HG02981 (cell line): ENCODE measurements around the gene PREX1.
"Not testable (repeated sequence)": the region's sequence is repeated elsewhere in the genome, so short reads cannot be mapped to it uniquely, and the experiment has no call there.

ENCODE experiments used
- ATAC-seq: cut with Tn5 transposase; IDR thresholded peaks from one replicate; pipeline ENCODE4 v1.9.1; 2021; ENCODE audit warnings: mild to moderate bottlenecking, moderate library complexity; ENCODE audit not compliant: unreplicated experiment

Gene PREX1

DNA sequence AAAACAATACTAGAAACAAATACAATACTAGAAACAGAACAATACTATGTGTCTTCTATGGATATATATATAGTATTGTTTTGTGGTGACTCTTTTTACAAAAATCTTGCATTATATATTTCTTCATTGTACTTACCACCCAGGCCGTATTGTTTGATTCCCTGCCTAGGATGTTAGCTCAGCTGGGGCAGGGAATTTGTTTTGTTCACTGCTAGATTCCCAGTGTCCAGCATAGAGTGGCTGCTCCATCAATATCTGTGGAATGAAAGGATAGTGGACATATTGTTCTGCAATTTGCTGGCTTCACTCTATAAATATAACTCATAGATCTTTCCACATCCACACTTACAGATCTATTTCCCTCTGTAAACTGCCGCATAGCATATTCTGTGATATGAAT, 21.5 kb upstream of the PREX1 start:
- no peak for ATAC-seq

DNA sequence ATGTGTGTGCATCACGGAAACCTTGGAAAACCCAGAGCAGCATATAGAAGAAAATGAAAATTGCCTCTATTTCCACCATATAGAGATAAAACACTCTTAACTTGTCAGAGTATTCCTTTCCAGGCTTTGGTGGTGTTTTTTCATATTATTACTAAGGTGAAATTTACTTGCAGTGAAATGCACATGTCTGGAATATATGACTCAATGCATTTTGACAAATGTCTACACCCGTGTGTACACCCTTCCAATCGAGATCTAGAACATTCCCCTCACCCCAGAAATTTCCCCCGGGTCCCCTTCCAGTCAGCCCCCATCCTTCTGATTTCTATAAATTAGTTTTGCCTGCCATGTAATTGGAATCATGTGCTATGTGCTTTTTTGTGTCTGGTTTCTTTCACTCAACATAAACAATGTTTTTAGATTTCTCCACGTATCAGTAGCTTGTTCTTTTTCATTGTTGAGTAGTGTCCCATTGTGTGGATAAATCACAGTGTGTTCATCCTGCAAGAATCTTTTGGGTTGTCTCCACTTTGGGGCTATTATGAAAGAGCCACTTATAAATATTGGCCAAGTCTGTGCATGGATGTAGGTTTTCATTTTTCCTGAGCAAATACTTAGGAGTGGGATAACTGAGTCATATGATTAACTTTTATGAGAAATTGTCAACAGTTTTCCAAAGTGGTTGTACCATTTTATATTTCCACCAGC, 19.9 kb upstream of the PREX1 start:
- no peak for ATAC-seq

DNA sequence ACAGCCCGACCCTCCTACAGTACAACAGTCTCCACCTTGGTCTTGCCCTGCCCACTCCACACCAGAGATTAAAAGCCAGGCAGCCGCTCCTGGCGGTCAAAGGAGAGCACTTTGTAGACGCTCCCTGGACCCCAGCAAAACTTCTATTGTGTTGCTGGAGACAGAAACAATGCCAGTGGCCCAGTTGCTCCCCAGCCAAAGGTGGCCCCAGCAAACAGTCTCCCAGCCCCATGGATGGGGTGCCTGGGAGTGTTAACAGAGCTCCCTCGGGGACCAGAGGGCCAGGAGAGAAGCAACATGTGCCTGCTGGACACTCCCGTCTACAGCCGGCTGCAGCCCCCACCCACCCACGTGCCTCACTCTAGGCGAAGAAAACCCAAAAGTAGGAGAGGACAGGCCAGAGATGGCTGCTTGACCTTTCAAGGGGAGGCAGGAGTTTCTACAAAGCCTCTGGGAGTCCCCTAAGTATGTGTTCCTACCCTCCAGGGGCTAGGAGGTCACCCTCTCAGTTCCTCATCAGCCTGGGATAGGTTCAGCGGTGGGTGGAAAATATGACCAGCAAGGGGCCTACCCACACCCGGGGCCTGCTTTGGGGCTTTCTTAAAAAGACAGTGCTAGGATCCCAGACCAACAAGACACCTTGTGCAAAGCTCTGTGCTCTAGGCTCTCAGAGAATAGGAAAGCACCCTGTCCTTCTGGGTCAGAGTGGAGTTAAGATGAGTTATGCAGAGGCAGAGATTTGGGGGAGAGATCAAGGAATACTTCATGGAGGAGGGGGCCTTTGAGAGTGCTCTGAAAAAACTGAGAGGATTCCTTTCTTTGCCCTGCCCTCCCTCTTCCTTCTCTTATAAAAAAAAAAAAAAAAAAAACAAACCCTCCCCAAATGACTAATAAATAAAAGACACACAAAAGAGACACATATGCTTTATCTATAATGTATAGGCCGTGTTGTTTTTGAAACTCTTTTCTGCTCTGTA, 19.0 kb upstream of the PREX1 start:
- peak; percentile 91 for ATAC-seq

- no peak for ATAC-seq
These were observed 18.0 kb upstream of the PREX1 start for GRCh38 chr20:48845721-48846306.

DNA sequence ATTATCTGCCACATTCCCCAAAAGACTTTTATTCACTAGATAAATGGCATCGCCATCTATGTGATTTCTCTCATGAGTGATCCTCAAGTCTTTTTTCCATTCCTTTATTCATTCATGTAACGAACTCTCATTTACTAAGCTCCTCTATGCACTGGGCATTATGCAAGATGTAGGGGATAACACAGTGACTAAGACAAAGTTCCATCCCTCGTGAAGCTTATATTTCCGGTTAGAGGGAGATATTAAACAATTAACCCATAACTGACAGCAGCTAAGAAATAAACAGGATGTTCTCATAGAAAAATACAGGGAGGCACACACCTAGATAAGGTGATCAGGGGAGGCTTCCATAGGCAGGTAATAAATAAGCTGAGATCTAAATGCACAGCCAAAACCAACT, 17.2 kb upstream of the PREX1 start:
- ATAC-seq, result no peak

DNA sequence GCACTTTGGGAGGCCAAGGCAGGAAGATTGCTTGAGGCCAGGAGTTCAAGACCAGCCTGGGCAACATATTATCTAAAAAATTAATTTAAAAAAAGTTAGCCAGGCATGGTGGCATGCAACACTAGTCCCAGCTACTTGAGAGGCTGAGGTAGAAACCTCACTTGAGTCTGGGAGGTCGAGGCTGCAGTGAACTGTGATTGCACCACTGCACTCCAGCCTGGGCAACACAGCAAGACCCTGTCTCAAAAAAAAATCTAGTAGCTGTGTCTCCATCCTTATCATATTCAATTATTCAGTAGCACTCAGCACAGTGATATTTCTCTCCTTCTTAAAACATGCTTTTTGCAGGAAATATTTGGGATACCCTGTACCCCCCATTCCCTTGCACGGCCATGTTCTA, 16.1 kb upstream of the PREX1 start:
- ATAC-seq, result not testable (repeated sequence)

DNA sequence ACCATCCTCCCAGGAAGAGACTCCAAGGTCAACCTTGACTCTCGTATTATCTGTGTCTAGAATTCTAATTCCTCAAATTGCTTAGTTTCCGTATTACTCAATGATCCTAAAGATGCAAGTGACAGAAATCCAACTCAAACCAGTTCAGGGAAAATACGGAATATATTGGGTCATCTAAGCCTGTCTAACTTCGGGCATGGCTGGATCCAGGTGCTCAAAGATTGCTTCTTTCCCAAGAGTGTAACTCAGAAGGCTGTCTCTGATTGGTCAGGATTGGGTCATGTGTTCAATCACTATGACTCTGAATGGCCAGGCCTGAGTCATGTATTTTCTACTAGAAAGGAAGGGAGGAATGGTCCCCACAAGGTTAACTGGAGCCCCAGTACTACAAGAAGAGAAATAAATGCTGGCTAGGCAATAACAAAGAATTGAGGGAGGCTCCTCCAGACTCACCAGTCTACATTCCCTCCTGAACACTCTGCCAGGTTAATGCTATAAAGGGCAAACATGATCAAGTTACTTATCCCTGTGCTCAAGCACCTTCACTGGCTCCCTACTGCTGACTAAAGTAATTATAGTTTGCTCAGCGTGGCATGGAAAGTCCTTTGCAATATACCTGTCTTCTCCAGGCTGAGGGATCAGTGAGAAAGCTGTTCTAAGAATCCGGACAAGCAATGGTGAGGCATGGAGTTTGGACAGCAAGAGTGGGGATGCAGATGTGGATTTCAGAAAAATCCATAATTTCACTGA, 15.4 kb upstream of the PREX1 start:
- ATAC-seq, result no peak

DNA sequence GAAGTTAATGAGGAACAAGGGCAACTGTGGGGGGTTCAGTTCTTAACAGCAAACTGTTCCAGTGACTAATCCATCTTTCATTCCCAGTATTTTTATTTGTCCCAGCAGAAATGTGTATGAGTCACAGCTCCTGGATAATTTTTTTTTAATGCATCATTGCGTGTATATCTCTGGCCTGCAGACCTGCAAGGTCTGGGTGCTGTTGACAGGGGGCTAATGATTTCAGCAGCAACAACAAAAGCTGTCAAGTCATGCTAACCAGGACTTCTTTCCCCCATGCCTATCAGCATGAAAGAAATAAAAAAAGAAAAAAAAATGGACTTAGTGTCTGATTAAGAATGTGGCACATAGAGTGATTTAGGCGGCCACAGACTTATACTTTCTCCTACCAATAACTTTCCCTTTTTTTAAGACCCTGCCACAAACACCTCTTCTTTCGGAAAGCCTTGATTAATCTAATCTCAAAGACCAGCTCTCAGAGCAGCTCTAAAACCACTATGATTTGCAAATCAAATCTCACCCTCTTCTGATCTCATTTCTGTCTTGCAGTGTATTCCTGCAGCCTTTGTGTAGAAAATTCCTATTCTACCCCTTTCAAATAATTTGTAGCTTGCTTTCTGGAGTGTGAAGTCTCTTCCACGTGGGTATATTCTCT, 14.2 kb upstream of the PREX1 start:
- no peak for ATAC-seq

GRCh38 chr20:48841196-48841874, 13.5 kb upstream of the PREX1 start:
- ATAC-seq, result no peak

GRCh38 chr20:48839154-48839917, 11.5 kb upstream of the PREX1 start:
- no peak for ATAC-seq

- no peak for ATAC-seq
These were observed 9.2 kb upstream of the PREX1 start for GRCh38 chr20:48837014-48837413.

DNA sequence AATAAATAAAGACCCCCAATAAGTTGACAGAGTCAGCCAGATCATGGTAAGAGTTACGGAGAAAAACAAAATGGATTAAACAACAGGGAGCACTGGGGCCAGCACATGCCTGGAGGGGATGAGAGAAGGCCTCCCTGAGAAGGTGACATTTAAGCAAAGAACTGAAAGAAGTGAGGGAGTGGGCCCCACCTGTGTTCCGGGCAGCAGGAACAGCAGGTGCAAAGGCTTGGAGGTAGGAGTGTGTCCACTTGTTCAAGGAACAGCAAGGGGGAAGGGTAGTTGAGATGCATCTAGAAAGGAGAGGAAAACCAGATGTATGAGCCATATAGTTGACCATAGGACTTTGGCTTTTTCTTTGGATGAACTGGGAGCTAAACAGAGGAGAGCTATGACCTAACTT, 7.6 kb upstream of the PREX1 start:
- ATAC-seq, result no peak

- ATAC-seq, result no peak
These were observed 6.5 kb upstream of the PREX1 start for GRCh38 chr20:48834278-48834677.

- no peak for ATAC-seq
These were observed 4.6 kb upstream of the PREX1 start for GRCh38 chr20:48832405-48832730.

GRCh38 chr20:48831718-48832404, 4.1 kb upstream of the PREX1 start:
- no peak for ATAC-seq

DNA sequence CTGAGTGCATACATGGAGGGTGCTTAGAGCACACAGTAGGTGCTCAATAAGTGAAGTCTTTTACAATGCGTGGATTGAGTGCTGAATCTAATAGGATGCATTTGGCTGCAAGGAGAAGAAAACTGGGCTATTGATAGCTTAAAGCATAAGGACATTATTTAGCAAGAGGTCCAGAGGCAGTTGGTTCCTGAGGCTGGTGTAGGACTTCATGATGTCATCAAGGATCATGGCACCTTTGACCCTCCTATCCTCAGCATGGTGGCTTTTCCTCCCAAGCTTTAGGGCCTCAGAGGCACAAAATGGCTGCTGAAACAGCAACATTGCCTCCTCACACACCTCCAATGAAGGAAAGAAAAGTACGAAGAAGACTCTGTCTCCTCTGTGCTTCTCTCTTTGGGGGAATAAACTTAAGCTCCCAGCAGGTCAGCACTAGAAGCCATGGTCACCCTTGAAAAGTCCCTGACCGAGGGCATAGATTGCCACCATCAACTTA, 3.1 kb upstream of the PREX1 start:
- ATAC-seq, result no peak

DNA sequence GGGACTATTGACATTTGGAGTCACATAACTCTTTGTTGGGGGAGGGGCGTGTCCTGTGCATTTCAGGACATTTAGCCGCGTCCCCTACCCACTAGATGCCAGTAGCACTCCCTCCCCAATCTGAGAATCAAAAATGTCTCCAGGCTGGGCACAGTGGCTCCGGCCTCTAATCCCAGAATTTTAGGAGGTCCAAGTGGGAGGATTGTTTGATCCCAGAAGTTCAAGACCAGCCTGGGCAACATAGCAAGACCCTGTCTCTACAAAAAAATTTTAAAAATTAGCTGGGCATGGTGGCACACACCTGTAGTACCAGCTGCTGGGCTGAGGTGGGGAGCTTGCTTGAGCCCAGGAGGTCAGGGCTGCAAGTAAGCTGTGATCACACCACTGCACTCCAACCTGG, 2.1 kb upstream of the PREX1 start:
- ATAC-seq, result no peak

GRCh38 chr20:48828734-48829460, 1.1 kb upstream of the PREX1 start:
- no peak for ATAC-seq
